Aorta (tissue), 5 donors: ENCODE measurements around the gene TTC39C. TPM values are rescaled to one million over a fixed set of nuclear protein-coding genes. Genes with fewer than 3 reads are reported as not detected.

Experiments
- ATAC-seq: fragments of 200-7000 bp; cut with Tn5 transposase; one replicate; pipeline ENCODE4 v1.9.1; 2022; ENCODE audit warnings: moderate library complexity; ENCODE audit not compliant: low FRiP score
- DNase-seq, 2 donors: peaks; one replicate each; pipeline ENCODE4 v3.0.0-alpha.2; 2020
- H3K27ac ChIP-seq, 2 donors: one replicate each; pipeline ENCODE4 v1.5.1; 2013; ENCODE audit warnings: low read length in 2 of 2, mild to moderate bottlenecking in 2 of 2, moderate library complexity in 2 of 2, control low read depth in 1 of 2, inconsistent platforms in 1 of 2, low read depth in 1 of 2
- H3K27me3 ChIP-seq, 2 donors: one replicate each; pipeline ENCODE4 v1.6.1; 2013; ENCODE audit warnings: control low read depth in 1 of 2, low read length in 1 of 2, mild to moderate bottlenecking in 1 of 2, moderate library complexity in 1 of 2; ENCODE audit not compliant: insufficient read depth in 2 of 2, control insufficient read depth in 1 of 2
- H3K36me3 ChIP-seq, 2 donors: one replicate each; pipeline ENCODE4 v1.6.1; 2013; ENCODE audit warnings: control low read depth in 1 of 2, low read length in 1 of 2, mild to moderate bottlenecking in 1 of 2; ENCODE audit not compliant: insufficient read depth in 2 of 2, control insufficient read depth in 1 of 2
- H3K4me1 ChIP-seq, 2 donors: one replicate each; pipeline ENCODE4 v1.6.1; 2013; ENCODE audit warnings: low read length in 2 of 2, control low read depth in 1 of 2, mild to moderate bottlenecking in 1 of 2, moderate library complexity in 1 of 2; ENCODE audit not compliant: insufficient read depth in 2 of 2, control insufficient read depth in 1 of 2
- H3K4me3 ChIP-seq, 2 donors: one replicate each; pipeline ENCODE4 v1.5.1; 2013; ENCODE audit warnings: low read length in 2 of 2, control low read depth in 1 of 2, mild to moderate bottlenecking in 1 of 2
- H3K9me3 ChIP-seq: one replicate; pipeline ENCODE4 v1.6.1; 2013; ENCODE audit warnings: mild to moderate bottlenecking, low read length; ENCODE audit not compliant: control insufficient read depth
- WGBS, 2 donors: extraction: QIAGEN DNeasy Blood & Tissue Kit; methylation state at CpG; one replicate each; pipeline ENCODE4 v1.1.7; 2013; 5-methylcytosine and 5-hydroxymethylcytosine counted together
- intact Hi-C, 2 donors: fragments of 100-400 bp; cut with DNase I; formaldehyde crosslinking; loops; one replicate each; pipeline versions ENCODE4 v1.14.2 to v1.15.0; 2022
- polyA plus RNA-seq, 2 donors: library from polyadenylated mRNA; stranded (reverse); fragments of 200-250 nt; gene quantifications; one replicate each; pipeline ENCODE4 v1.2.3, GENCODE V29; 2013
- total RNA-seq, 2 donors: library from RNA; stranded (reverse); fragmentation: NEBNext Ultra II Directional; extraction: Animal tissue kit (Norgen Biotek cat#: 25700); gene quantifications; one replicate each; pipeline ENCODE4 v1.2.1, GENCODE V29; 2021
- donor health status: healthy with polysubstance abuse.
- donor health status: Bipolar disorder and iron deficiency.
- donor health status: DM: no; HTN: no; CAD: no.
- donor health status: DM: no; HTN: no; CAD: no.
- donor health status: DM: yes; HTN: yes; CAD: no.

TTC39C gene
- total and polyA plus RNA-seq, 4 donors, result 2.3 to 21.2 (median 14.1) TPM

GRCh38 chr18:24090876-24091275 lies 76.3 kb downstream of the TTC39C start:
- Histone ChIP-seq H3K9me3 (no peaks in the 10 kb centered on the region), H3K27me3 (no peaks in the 10 kb centered on the region), H3K36me3 (peaks cover 0 to 2% of the 10 kb centered on the region in 2 donors), H3K27ac (no peak overlapping the region), H3K4me3 (no peak overlapping the region), H3K4me1 (no peaks in the 10 kb centered on the region)
- DNase-seq, result no peak
- intact Hi-C loops, result no loop called here
- ATAC-seq, result no peak
- 97 to 98% methylated on average over 13 of the region's 13 CpGs for WGBS, 2 donors

- H3K9me3 ChIP-seq, result peaks cover 6% of the 10 kb centered on the region
- H3K36me3 ChIP-seq, result peaks cover 0 to 2% of the 10 kb centered on the region in 2 donors
- DNase-seq (no peak), ATAC-seq (no peak)
- H3K4me3 ChIP-seq, result no peak overlapping the region
- no peak overlapping the region for H3K27ac ChIP-seq
- no peaks in the 10 kb centered on the region for H3K27me3 ChIP-seq
- intact Hi-C loops, result no loop called here
- no peaks in the 10 kb centered on the region for H3K4me1 ChIP-seq
Observed at GRCh38 chr18:24094561-24094960, 80.0 kb downstream of the TTC39C start.

GRCh38 chr18:24095976-24096375 lies 81.4 kb downstream of the TTC39C start:
- Histone ChIP-seq H3K4me3 (no peak overlapping the region), H3K4me1 (no peaks in the 10 kb centered on the region), H3K9me3 (peaks cover 6% of the 10 kb centered on the region), H3K27ac (no peak overlapping the region), H3K27me3 (no peaks in the 10 kb centered on the region), H3K36me3 (peaks cover 0 to 2% of the 10 kb centered on the region in 2 donors)
- DNase-seq (no peak), ATAC-seq (no peak)
- intact Hi-C loops, result no loop called here
- 74 to 88% methylated on average over 1 of the region's 1 CpG for WGBS, 2 donors

GRCh38 chr18:24103320-24104021 lies 88.9 kb downstream of the TTC39C start:
- intact Hi-C loops, result no loop called here
- Histone ChIP-seq H3K27ac (no peak overlapping the region), H3K27me3 (no peaks in the 10 kb centered on the region), H3K4me1 (no peaks in the 10 kb centered on the region), H3K9me3 (peaks cover 2% of the 10 kb centered on the region), H3K4me3 (no peak overlapping the region), H3K36me3 (peaks cover 0 to 2% of the 10 kb centered on the region in 2 donors)
- ATAC-seq, result no peak
- WGBS, 2 donors, result 67 to 76% methylated on average over 6 of the region's 6 CpGs
- no peak for DNase-seq

GRCh38 chr18:24104486-24104885 lies 89.9 kb downstream of the TTC39C start:
- H3K27me3 ChIP-seq, result no peaks in the 10 kb centered on the region
- no peak for DNase-seq
- no peak for ATAC-seq
- no peaks in the 10 kb centered on the region for H3K4me1 ChIP-seq
- no peak overlapping the region for H3K4me3 ChIP-seq
- H3K27ac ChIP-seq, result no peak overlapping the region
- 80 to 81% methylated on average over 4 of the region's 4 CpGs for WGBS, 2 donors
- H3K9me3 ChIP-seq, result no peaks in the 10 kb centered on the region
- H3K36me3 ChIP-seq, result no peaks in the 10 kb centered on the region
- intact Hi-C loops, result no loop called here

GRCh38 chr18:24108641-24109040 lies 94.1 kb downstream of the TTC39C start:
- H3K4me3 ChIP-seq, result no peak overlapping the region
- WGBS, 2 donors, result 84 to 88% methylated on average over 1 of the region's 1 CpG
- H3K36me3 ChIP-seq, result no peaks in the 10 kb centered on the region
- no peaks in the 10 kb centered on the region for H3K4me1 ChIP-seq
- no peak for ATAC-seq
- H3K27ac ChIP-seq, result no peak overlapping the region
- H3K9me3 ChIP-seq, result no peaks in the 10 kb centered on the region
- intact Hi-C loops, result no loop called here
- no peak for DNase-seq
- H3K27me3 ChIP-seq, result no peaks in the 10 kb centered on the region

GRCh38 chr18:24111936-24112335 lies 97.4 kb downstream of the TTC39C start:
- Histone ChIP-seq H3K27me3 (no peaks in the 10 kb centered on the region), H3K27ac (no peak overlapping the region), H3K4me1 (no peaks in the 10 kb centered on the region), H3K36me3 (no peaks in the 10 kb centered on the region), H3K4me3 (no peak overlapping the region), H3K9me3 (no peaks in the 10 kb centered on the region)
- ATAC-seq, result no peak
- WGBS, 2 donors, result 99 to 100% methylated on average over 2 of the region's 2 CpGs
- intact Hi-C loops, result loop anchor here in 1 of 2 donors (10.0 kb wide), 2 partner anchors 97 to 287 kb away; partner anchors contain the start of gene TTC39C
- DNase-seq, result no peak

- WGBS, 2 donors, result 91 to 93% methylated on average over 4 of the region's 4 CpGs
- H3K27ac ChIP-seq, result no peak overlapping the region
- intact Hi-C loops, result loop anchor here in 1 of 2 donors (10.0 kb wide), 2 partner anchors 98 to 288 kb away; partner anchors contain the start of gene TTC39C
Observed at GRCh38 chr18:24112464-24112863, 97.9 kb downstream of the TTC39C start.

More at GRCh38 chr18:24112464-24112863, 97.9 kb downstream of the TTC39C start:
- Histone ChIP-seq H3K4me3 (no peak overlapping the region), H3K9me3 (no peaks in the 10 kb centered on the region), H3K27me3 (no peaks in the 10 kb centered on the region), H3K36me3 (no peaks in the 10 kb centered on the region), H3K4me1 (no peaks in the 10 kb centered on the region)
- ATAC-seq, result no peak
- DNase-seq, result no peak
